PC-3 (cell line): ENCODE data around the gene SYT1. TPM values are rescaled to one million over a fixed set of nuclear protein-coding genes. Genes with fewer than 3 reads are reported as not detected.

Source experiments
- ATAC-seq: fragments of 200-7000 bp; cut with Tn5 transposase; 2 replicates; pipeline ENCODE4 v1.9.1; 2020; ENCODE audit warnings: mild to moderate bottlenecking, moderate library complexity
- BruUV-seq: library from RNA; stranded (reverse); fragments of 400-500 nt; replicated peaks from 2 replicates; lab custom pipeline; 2021; lab: Mats Ljungman, UMichigan
- CTCF ChIA-PET: fragments of 300-600 bp; sonication (Branson Sonifier 250); formaldehyde crosslinking; loops from one replicate; lab custom pipeline; 2022; ENCODE audit warnings: antibody characterized with exemption; lab: Charles Lee
- POLR2A ChIA-PET: fragments of 300-600 bp; sonication (Branson Sonifier 250); formaldehyde crosslinking; loops from one replicate; lab custom pipeline; 2022; ENCODE audit warnings: antibody characterized with exemption; ENCODE audit not compliant: unreplicated experiment; lab: Charles Lee
- DNase-seq: peaks from one replicate; pipeline ENCODE4 v3.0.0-alpha.2; 2015
- H2AFZ ChIP-seq: fragments of 300-600 bp; sonication (generic); 2 replicates; pipeline ENCODE4 v1.6.0; 2016; ENCODE audit warnings: antibody characterized with exemption, low read length
- H3F3A ChIP-seq: fragments of 300-600 bp; sonication (generic); one replicate; pipeline ENCODE4 v1.6.0; 2017; ENCODE audit warnings: antibody characterized with exemption, low read length, control low read depth, mild to moderate bottlenecking; ENCODE audit not compliant: unreplicated experiment
- H3K27ac ChIP-seq: fragments of 300-600 bp; sonication (generic); 2 replicates; pipeline ENCODE4 v1.5.1; 2016; ENCODE audit warnings: mild to moderate bottlenecking, low read length
- H3K27me3 ChIP-seq: fragments of 300-600 bp; sonication (generic); 2 replicates; pipeline ENCODE4 v1.6.1; 2016; ENCODE audit warnings: low read length, mixed read lengths
- H3K36me3 ChIP-seq: fragments of 300-600 bp; sonication (generic); 2 replicates; pipeline ENCODE4 v1.6.1; 2016; ENCODE audit warnings: low read depth, mixed run types, low read length, mixed read lengths
- H3K4me1 ChIP-seq: fragments of 300-600 bp; sonication (generic); 2 replicates; pipeline ENCODE4 v1.5.1; 2016; ENCODE audit warnings: low read length; ENCODE audit not compliant: insufficient read depth
- H3K4me2 ChIP-seq: fragments of 300-600 bp; sonication (generic); 2 replicates; pipeline ENCODE4 v1.6.0; 2016; ENCODE audit warnings: low read length
- H3K4me3 ChIP-seq: fragments of 300-600 bp; sonication (generic); 2 replicates; pipeline ENCODE4 v1.5.1; 2016; ENCODE audit warnings: mild to moderate bottlenecking, low read length, mixed read lengths
- H3K79me2 ChIP-seq: fragments of 300-600 bp; sonication (generic); 2 replicates; pipeline ENCODE4 v1.6.1; 2017; ENCODE audit warnings: low read length, mixed read lengths
- H3K9ac ChIP-seq: fragments of 300-600 bp; sonication (generic); 2 replicates; pipeline ENCODE4 v1.6.0; 2016; ENCODE audit warnings: mild to moderate bottlenecking, low read length
- H3K9me2 ChIP-seq: fragments of 300-600 bp; sonication (generic); replicated peaks from 2 replicates; pipeline ENCODE4 v1.6.1; 2016; ENCODE audit warnings: mixed run types, low read length, mixed read lengths
- H3K9me3 ChIP-seq: fragments of 300-600 bp; sonication (generic); 2 replicates; pipeline ENCODE4 v1.6.1; 2016; ENCODE audit warnings: low read length, mixed read lengths
- H4K20me1 ChIP-seq: fragments of 300-600 bp; sonication (generic); 2 replicates; pipeline ENCODE4 v1.6.1; 2016; ENCODE audit warnings: low read length, mixed read lengths
- CTCF ChIP-seq: fragments of 300-600 bp; sonication (generic); conservative IDR thresholded peaks from 2 replicates; pipeline ENCODE4 v1.5.1; 2017; ENCODE audit warnings: antibody characterized with exemption, low read depth, mild to moderate bottlenecking, low read length
- EZH2 ChIP-seq: fragments of 300-600 bp; sonication (generic); IDR thresholded peaks from one replicate; pipeline ENCODE4 v1.6.1; 2017; ENCODE audit warnings: antibody characterized with exemption, mild to moderate bottlenecking, low read length; ENCODE audit not compliant: unreplicated experiment
- EZH2phosphoT487 ChIP-seq: fragments of 300-600 bp; sonication (generic); IDR thresholded peaks from 2 replicates; pipeline ENCODE4 v1.6.1; 2018; ENCODE audit warnings: mild to moderate bottlenecking, antibody characterized with exemption, low read length, borderline replicate concordance
- intact Hi-C: fragments of 100-400 bp; cut with micrococcal nuclease; formaldehyde crosslinking; loops from 2 replicates; pipeline ENCODE4 v1.9.0; 2023
- total RNA-seq: library from RNA; depleted of rRNA; stranded (reverse); fragments of >200 nt; gene quantifications from 2 replicates; pipeline ENCODE4 v1.2.3, GENCODE V29; 2014

SYT1 gene
- total RNA-seq, 1 experiment from 2014 or later: 0.51 TPM

GRCh38 chr12:79333144-79333543, 468.6 kb downstream of the SYT1 start:
- peaks cover 12% of the 10 kb centered on the region; the same call in 1 of the 2 replicates for H3K27me3 ChIP-seq
- BruUV-seq: no TSS peak
- CTCF ChIA-PET: no interaction called here

GRCh38 chr12:79337662-79338290, 473.2 kb downstream of the SYT1 start:
- TF ChIP-seq CTCF (no peak), EZH2phosphoT487 (no peak), EZH2 (no peak)
- DNase-seq (no peak), ATAC-seq (no peak)
- H3K4me3 ChIP-seq: no peak overlapping the region
- no peaks in the 10 kb centered on the region for H3F3A ChIP-seq
- no peak overlapping the region for H3K27ac ChIP-seq
- ChIA-PET POLR2A (interaction anchor here (0.6 kb wide), 1 partner anchor 16 kb away, joined by 3 read pairs; no protein-coding TSS in a partner anchor), CTCF (no interaction called here)
- no peaks in the 10 kb centered on the region for H3K36me3 ChIP-seq
- no peak overlapping the region for H2AFZ ChIP-seq
- H3K4me2 ChIP-seq: no peak overlapping the region
- BruUV-seq: no TSS peak
- peaks cover 12% of the 10 kb centered on the region; the same call in 1 of the 2 replicates for H3K27me3 ChIP-seq
- no peaks in the 10 kb centered on the region for H3K9me3 ChIP-seq
- H3K79me2 ChIP-seq: no peaks in the 10 kb centered on the region
- intact Hi-C loops: no loop called here
- no peak overlapping the region for H3K9ac ChIP-seq
- H3K9me2 ChIP-seq: no peaks in the 10 kb centered on the region
- H3K4me1 ChIP-seq: no peaks in the 10 kb centered on the region
- H4K20me1 ChIP-seq: no peaks in the 10 kb centered on the region

More at GRCh38 chr12:79333144-79333543, 468.6 kb downstream of the SYT1 start:
- intact Hi-C loops: no loop called here
- no peaks in the 10 kb centered on the region for H3F3A ChIP-seq
- no peak overlapping the region for H3K4me3 ChIP-seq
- H4K20me1 ChIP-seq: no peaks in the 10 kb centered on the region
- H3K79me2 ChIP-seq: no peaks in the 10 kb centered on the region
- no peaks in the 10 kb centered on the region for H3K9me2 ChIP-seq
- H3K4me2 ChIP-seq: no peak overlapping the region
- ATAC-seq: no peak
- no peaks in the 10 kb centered on the region for H3K36me3 ChIP-seq
- POLR2A ChIA-PET: no interaction called here
- no peak for DNase-seq
- H3K9me3 ChIP-seq: no peaks in the 10 kb centered on the region
- H3K9ac ChIP-seq: no peak overlapping the region
- H2AFZ ChIP-seq: no peak overlapping the region
- H3K4me1 ChIP-seq: no peaks in the 10 kb centered on the region
- no peak for TF ChIP-seq CTCF
- TF ChIP-seq EZH2phosphoT487: no peak
- TF ChIP-seq EZH2: no peak
- no peak overlapping the region for H3K27ac ChIP-seq
